Astrocyte of the spinal cord (primary cell): ENCODE data around the gene HTR1D.
"Not testable (repeated sequence)": the region's sequence is repeated elsewhere in the genome, so short reads cannot be mapped to it uniquely, and the experiment has no call there.

Source experiments
- DNase-seq: peaks from one replicate; pipeline ENCODE4 v3.0.0; 2011; ENCODE audit warnings: low read depth, low spot score
- H3K4me3 ChIP-seq: 2 replicates; pipeline ENCODE4 v1.5.1; 2011; ENCODE audit warnings: low read depth, mild to moderate bottlenecking, low read length, moderate library complexity
- CTCF ChIP-seq: IDR thresholded peaks from 2 replicates; pipeline ENCODE4 v1.5.1; 2012; ENCODE audit warnings: low read depth, mild to moderate bottlenecking, low read length, inconsistent platforms
- in situ Hi-C: cut with HindIII; loops from 2 replicates; pipeline ENCODE4 v1.10.0; 2017; ENCODE audit warnings: low sequenced_read_pairs

Gene HTR1D

GRCh38 chr1:23196627-23197328 lies 20.5 kb downstream of the HTR1D start:
- H3K4me3 ChIP-seq: no peak overlapping the region
- DNase-seq: peak; percentile 99

GRCh38 chr1:23194119-23194984 lies 22.9 kb downstream of the HTR1D start:
- peak; percentile 97 for DNase-seq
- no peak for TF ChIP-seq CTCF
- H3K4me3 ChIP-seq: no peak overlapping the region
- in situ Hi-C loops: no loop called here

More at GRCh38 chr1:23196627-23197328, 20.5 kb downstream of the HTR1D start:
- TF ChIP-seq CTCF: no peak
- in situ Hi-C loops: no loop called here

- in situ Hi-C loops: no loop called here
- no peak for TF ChIP-seq CTCF
- H3K4me3 ChIP-seq: no peak overlapping the region
- DNase-seq: no peak
Measured at GRCh38 chr1:23193391-23194118, 23.7 kb downstream of the HTR1D start.

- no peak for TF ChIP-seq CTCF
- in situ Hi-C loops: no loop called here
- H3K4me3 ChIP-seq: no peak overlapping the region
- DNase-seq: no peak
Measured at GRCh38 chr1:23191199-23191598, 26.1 kb downstream of the HTR1D start.

- in situ Hi-C loops: loop anchor here (10.0 kb wide), 1 partner anchor 94 kb away; no protein-coding TSS in a partner anchor
- DNase-seq: peak; percentile 95
- H3K4me3 ChIP-seq: not testable (repeated sequence)
Measured at GRCh38 chr1:23188936-23189452, 28.3 kb downstream of the HTR1D start.

GRCh38 chr1:23188434-23188884 lies 28.8 kb downstream of the HTR1D start:
- TF ChIP-seq CTCF: no peak
- no peak overlapping the region for H3K4me3 ChIP-seq
- no peak for DNase-seq
- in situ Hi-C loops: loop anchor here (10.0 kb wide), 1 partner anchor 94 kb away; no protein-coding TSS in a partner anchor
